GM23338 (cell line): Measurements from ENCODE around the gene GRAMD1B. TPM values are rescaled to one million over a fixed set of nuclear protein-coding genes. Genes with fewer than 3 reads are reported as not detected.

Experiments
- ATAC-seq: fragments of 200-7000 bp; cut with Tn5 transposase; 3 replicates; pipeline ENCODE4 v1.9.1; 2020
- DNase-seq: peaks from one replicate; pipeline ENCODE4 v3.0.0-alpha.2; 2015; ENCODE audit warnings: low spot score
- H2AFZ ChIP-seq: fragments of 200-600 bp; sonication (generic); 2 replicates; pipeline ENCODE4 v1.8.0; 2016; ENCODE audit warnings: antibody characterized with exemption, mild to moderate bottlenecking, moderate library complexity
- H3F3A ChIP-seq: fragments of 200-600 bp; sonication (generic); replicated peaks from 2 replicates; pipeline ENCODE4 v1.8.0; 2017; ENCODE audit warnings: antibody characterized with exemption, mixed run types, low read depth
- H3K27ac ChIP-seq: fragments of 200-600 bp; sonication (generic); 2 replicates; pipeline ENCODE4 v1.6.1; 2016; ENCODE audit warnings: low read depth
- H3K27me3 ChIP-seq: fragments of 200-600 bp; sonication (generic); 2 replicates; pipeline ENCODE4 v1.8.0; 2016; ENCODE audit warnings: mild to moderate bottlenecking, mixed run types, moderate library complexity; ENCODE audit not compliant: insufficient read depth
- H3K36me3 ChIP-seq: fragments of 200-600 bp; sonication (generic); 2 replicates; pipeline ENCODE4 v1.8.0; 2016; ENCODE audit warnings: mild to moderate bottlenecking; ENCODE audit not compliant: insufficient read depth
- H3K4me1 ChIP-seq: fragments of 200-600 bp; sonication (generic); 2 replicates; pipeline ENCODE4 v1.8.0; 2016; ENCODE audit warnings: mild to moderate bottlenecking, moderate library complexity; ENCODE audit not compliant: insufficient read depth
- H3K4me2 ChIP-seq: fragments of 200-600 bp; sonication (generic); 2 replicates; pipeline ENCODE4 v1.7.1; 2017; ENCODE audit warnings: mixed run types
- H3K4me3 ChIP-seq: fragments of 200-600 bp; sonication (generic); 2 replicates; pipeline ENCODE4 v1.6.1; 2016; ENCODE audit warnings: mixed run types
- H3K79me2 ChIP-seq: fragments of 200-600 bp; sonication (generic); replicated peaks from 2 replicates; pipeline ENCODE4 v1.8.0; 2017; ENCODE audit warnings: mild to moderate bottlenecking; ENCODE audit not compliant: insufficient read depth
- H3K9me2 ChIP-seq: fragments of 200-600 bp; sonication (generic); 2 replicates; pipeline ENCODE4 v1.8.0; 2017; ENCODE audit not compliant: insufficient read depth
- H4K20me1 ChIP-seq: fragments of 200-600 bp; sonication (generic); replicated peaks from 2 replicates; pipeline ENCODE4 v1.8.0; 2017; ENCODE audit warnings: mild to moderate bottlenecking; ENCODE audit not compliant: insufficient read depth
- H3K27ac Mint-ChIP-seq: 2 replicates; pipeline ENCODE4 v1.8.0; 2020; ENCODE audit warnings: inconsistent platforms, mild to moderate bottlenecking, moderate library complexity, mixed read lengths
- H3K27me3 Mint-ChIP-seq: 3 replicates; pipeline ENCODE4 v1.8.0; 2022; ENCODE audit warnings: low read depth, mild to moderate bottlenecking, moderate library complexity, mixed read lengths, inconsistent platforms; ENCODE audit not compliant: insufficient read depth, poor library complexity
- H3K36me3 Mint-ChIP-seq: 3 replicates; pipeline ENCODE4 v1.8.0; 2021; ENCODE audit warnings: low read depth, mild to moderate bottlenecking, inconsistent platforms, moderate library complexity, mixed read lengths
- H3K4me1 Mint-ChIP-seq: 3 replicates; pipeline ENCODE4 v1.8.0; 2020; ENCODE audit warnings: mild to moderate bottlenecking, inconsistent platforms, mixed read lengths
- H3K4me3 Mint-ChIP-seq: 3 replicates; pipeline ENCODE4 v1.8.0; 2021; ENCODE audit warnings: moderate library complexity, mild to moderate bottlenecking, inconsistent platforms, mixed read lengths
- H3K9me3 Mint-ChIP-seq: 3 replicates; pipeline ENCODE4 v1.8.0; 2020; ENCODE audit warnings: moderate library complexity, mild to moderate bottlenecking, inconsistent platforms, mixed read lengths
- CREB1 ChIP-seq: fragments of 250-450 bp; sonication (Bioruptor Pico); IDR thresholded peaks from 2 replicates; pipeline ENCODE4 v1.5.0; 2020; ENCODE audit warnings: low read depth, mild to moderate bottlenecking, moderate library complexity
- EZH2 ChIP-seq: fragments of 200-600 bp; sonication (generic); IDR thresholded peaks from one replicate; pipeline ENCODE4 v1.8.0; 2017; ENCODE audit warnings: antibody characterized with exemption, mild to moderate bottlenecking, low read depth; ENCODE audit not compliant: unreplicated experiment
- JUNB ChIP-seq: IDR thresholded peaks from one replicate; pipeline ENCODE4 v1.6.1; 2016; ENCODE audit warnings: antibody characterized with exemption; ENCODE audit not compliant: unreplicated experiment
- NANOG ChIP-seq: IDR thresholded peaks from 2 replicates; pipeline ENCODE4 v1.6.1; 2016; ENCODE audit warnings: antibody characterized with exemption, borderline replicate concordance
- STAT1 ChIP-seq: IDR thresholded peaks from one replicate; pipeline ENCODE4 v1.6.1; 2016; ENCODE audit warnings: antibody characterized with exemption; ENCODE audit not compliant: unreplicated experiment
- ZNF114 ChIP-seq: fragments of 250-450 bp; sonication (Bioruptor Pico); IDR thresholded peaks from 2 replicates; pipeline ENCODE4 v1.5.0; 2020; ENCODE audit warnings: mild to moderate bottlenecking, moderate library complexity
- ZNF331 ChIP-seq: fragments of 250-450 bp; sonication (Bioruptor Pico); IDR thresholded peaks from 2 replicates; pipeline ENCODE4 v1.5.0; 2020; ENCODE audit warnings: low read depth, mild to moderate bottlenecking, moderate library complexity
- polyA plus RNA-seq: library from polyadenylated mRNA; unstranded; fragments of >200 nt; fragmentation: Nextera tagmentation; extraction: Ambion mirVana; gene quantifications from 2 replicates; pipeline ENCODE4 v1.2.1, GENCODE V29; 2016
- total RNA-seq: library from RNA; depleted of rRNA; stranded (reverse); fragments of >200 nt; shearing (Covaris generic); gene quantifications from 2 replicates; pipeline ENCODE4 v1.2.3, GENCODE V29; 2014
- TF ChIP-seq, protein P1 (sequence below): fragments of 250-450 bp; sonication (Bioruptor Pico); IDR thresholded peaks from 2 replicates; pipeline ENCODE4 v1.5.0; 2020; ENCODE audit warnings: mild to moderate bottlenecking, moderate library complexity
- TF ChIP-seq, protein P2 (sequence below), 2 experiments: fragments of 200-600 bp in 1 of 2; sonication (generic) in 1 of 2; conservative IDR thresholded peaks; 2 replicates each; pipeline versions ENCODE4 v1.5.1 to v1.6.1; 2016 to 2017; ENCODE audit warnings: antibody characterized with exemption in 2 of 2, low read depth in 2 of 2, mild to moderate bottlenecking in 2 of 2, moderate library complexity in 1 of 2
- TF ChIP-seq, protein P3 (sequence below): IDR thresholded peaks from one replicate; pipeline ENCODE4 v1.6.1; 2018; ENCODE audit warnings: antibody characterized with exemption; ENCODE audit not compliant: unreplicated experiment

GRAMD1B gene
- total and polyA plus RNA-seq, 2 experiments from 2014 or later: 3.7 to 24.3 TPM

DNA sequence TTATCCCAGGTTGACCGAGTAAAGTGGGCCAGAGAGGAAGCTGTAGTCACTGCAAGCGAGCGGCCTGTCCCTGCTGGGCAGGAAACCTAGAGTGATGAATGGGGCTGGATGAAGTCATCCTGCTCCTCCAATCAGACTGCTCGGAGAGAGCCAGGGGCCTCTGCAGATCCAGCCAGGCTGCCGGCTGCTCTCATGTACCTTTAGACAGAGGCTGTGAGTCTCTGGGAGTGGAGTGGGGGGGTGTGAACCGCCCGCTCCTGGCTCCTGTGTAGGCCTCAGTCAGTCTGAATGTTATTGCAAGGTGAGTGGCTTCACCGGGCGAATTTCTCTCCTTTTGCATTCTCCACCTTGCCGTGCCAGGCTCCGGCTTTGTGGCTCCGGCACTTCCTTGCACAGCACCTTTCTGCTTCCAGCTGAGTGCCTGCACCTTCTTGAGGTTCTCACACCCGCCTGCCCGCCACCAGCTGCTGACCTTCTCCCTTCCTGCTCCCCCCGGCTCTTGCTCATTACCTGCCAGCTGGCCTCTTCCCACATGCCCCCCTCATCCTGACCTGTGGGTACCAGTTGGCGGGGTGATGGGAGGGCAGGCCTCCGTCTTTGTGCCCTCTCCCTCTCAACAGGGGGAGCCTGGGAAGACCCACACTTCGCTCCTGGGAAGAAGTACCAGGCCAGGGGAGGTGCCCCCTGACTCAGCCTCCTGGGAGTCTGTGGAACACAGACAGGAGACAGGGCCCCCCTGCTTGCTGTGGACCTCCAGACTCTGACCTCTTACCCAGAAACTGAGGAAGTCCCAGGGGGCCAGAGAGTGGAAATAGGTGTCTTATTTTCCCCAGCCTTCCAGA is 79.9 kb downstream of the GRAMD1B start (continued):
- TF ChIP-seq, protein P1, sequence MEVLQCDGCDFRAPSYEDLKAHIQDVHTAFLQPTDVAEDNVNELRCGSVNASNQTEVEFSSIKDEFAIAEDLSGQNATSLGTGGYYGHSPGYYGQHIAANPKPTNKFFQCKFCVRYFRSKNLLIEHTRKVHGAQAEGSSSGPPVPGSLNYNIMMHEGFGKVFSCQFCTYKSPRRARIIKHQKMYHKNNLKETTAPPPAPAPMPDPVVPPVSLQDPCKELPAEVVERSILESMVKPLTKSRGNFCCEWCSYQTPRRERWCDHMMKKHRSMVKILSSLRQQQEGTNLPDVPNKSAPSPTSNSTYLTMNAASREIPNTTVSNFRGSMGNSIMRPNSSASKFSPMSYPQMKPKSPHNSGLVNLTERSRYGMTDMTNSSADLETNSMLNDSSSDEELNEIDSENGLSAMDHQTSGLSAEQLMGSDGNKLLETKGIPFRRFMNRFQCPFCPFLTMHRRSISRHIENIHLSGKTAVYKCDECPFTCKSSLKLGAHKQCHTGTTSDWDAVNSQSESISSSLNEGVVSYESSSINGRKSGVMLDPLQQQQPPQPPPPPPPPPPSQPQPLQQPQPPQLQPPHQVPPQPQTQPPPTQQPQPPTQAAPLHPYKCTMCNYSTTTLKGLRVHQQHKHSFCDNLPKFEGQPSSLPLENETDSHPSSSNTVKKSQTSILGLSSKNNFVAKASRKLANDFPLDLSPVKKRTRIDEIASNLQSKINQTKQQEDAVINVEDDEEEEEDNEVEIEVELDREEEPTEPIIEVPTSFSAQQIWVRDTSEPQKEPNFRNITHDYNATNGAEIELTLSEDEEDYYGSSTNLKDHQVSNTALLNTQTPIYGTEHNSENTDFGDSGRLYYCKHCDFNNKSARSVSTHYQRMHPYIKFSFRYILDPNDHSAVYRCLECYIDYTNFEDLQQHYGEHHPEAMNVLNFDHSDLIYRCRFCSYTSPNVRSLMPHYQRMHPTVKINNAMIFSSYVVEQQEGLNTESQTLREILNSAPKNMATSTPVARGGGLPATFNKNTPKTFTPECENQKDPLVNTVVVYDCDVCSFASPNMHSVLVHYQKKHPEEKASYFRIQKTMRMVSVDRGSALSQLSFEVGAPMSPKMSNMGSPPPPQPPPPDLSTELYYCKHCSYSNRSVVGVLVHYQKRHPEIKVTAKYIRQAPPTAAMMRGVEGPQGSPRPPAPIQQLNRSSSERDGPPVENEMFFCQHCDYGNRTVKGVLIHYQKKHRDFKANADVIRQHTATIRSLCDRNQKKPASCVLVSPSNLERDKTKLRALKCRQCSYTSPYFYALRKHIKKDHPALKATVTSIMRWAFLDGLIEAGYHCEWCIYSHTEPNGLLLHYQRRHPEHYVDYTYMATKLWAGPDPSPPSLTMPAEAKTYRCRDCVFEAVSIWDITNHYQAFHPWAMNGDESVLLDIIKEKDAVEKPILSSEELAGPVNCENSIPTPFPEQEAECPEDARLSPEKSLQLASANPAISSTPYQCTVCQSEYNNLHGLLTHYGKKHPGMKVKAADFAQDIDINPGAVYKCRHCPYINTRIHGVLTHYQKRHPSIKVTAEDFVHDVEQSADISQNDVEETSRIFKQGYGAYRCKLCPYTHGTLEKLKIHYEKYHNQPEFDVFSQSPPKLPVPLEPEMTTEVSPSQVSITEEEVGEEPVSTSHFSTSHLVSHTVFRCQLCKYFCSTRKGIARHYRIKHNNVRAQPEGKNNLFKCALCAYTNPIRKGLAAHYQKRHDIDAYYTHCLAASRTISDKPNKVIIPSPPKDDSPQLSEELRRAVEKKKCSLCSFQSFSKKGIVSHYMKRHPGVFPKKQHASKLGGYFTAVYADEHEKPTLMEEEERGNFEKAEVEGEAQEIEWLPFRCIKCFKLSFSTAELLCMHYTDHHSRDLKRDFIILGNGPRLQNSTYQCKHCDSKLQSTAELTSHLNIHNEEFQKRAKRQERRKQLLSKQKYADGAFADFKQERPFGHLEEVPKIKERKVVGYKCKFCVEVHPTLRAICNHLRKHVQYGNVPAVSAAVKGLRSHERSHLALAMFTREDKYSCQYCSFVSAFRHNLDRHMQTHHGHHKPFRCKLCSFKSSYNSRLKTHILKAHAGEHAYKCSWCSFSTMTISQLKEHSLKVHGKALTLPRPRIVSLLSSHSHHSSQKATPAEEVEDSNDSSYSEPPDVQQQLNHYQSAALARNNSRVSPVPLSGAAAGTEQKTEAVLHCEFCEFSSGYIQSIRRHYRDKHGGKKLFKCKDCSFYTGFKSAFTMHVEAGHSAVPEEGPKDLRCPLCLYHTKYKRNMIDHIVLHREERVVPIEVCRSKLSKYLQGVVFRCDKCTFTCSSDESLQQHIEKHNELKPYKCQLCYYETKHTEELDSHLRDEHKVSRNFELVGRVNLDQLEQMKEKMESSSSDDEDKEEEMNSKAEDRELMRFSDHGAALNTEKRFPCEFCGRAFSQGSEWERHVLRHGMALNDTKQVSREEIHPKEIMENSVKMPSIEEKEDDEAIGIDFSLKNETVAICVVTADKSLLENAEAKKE: no peak
- no peak for TF ChIP-seq NANOG

DNA sequence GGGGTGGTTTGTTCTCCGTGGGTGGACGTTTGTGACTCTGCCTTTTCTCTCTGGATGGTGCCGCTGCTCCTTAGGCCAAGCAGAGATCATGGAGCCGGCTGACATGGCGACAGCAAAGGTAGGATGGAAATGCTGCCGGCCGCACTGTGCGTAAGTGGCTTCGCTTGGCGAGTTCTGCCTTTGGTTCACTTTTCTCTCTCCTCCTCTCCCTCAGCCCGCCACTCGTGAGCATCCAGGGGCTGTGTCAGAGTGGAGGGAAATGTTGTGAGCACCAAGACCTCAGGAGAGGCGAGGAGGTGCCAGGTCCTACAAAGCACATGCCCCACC is 80.5 kb downstream of the GRAMD1B start:
- peaks cover 13% of the 10 kb centered on the region for H3K4me1 ChIP-seq
- Mint-ChIP-seq H3K9me3 (no peaks in the 10 kb centered on the region), H3K27ac (no peak overlapping the region), H3K36me3 (no peaks in the 10 kb centered on the region), H3K4me3 (no peak overlapping the region), H3K4me1 (peaks cover 40% of the 10 kb centered on the region), H3K27me3 (peaks cover 12% of the 10 kb centered on the region)
- 0 out of 2 replicates have a peak, but pooled peaks cover 5% of the 10 kb centered on the region for H3F3A ChIP-seq
- H3K27me3 ChIP-seq: no peaks in the 10 kb centered on the region
- ATAC-seq (no peak), DNase-seq (no peak)
- no peaks in the 10 kb centered on the region for H3K79me2 ChIP-seq
- 0 out of 2 replicates have a peak overlapping the region, but pooled peaks have one; percentile 62 for H3K4me2 ChIP-seq
- no peak overlapping the region for H2AFZ ChIP-seq
- H3K4me3 ChIP-seq: no peak overlapping the region
- H4K20me1 ChIP-seq: no peaks in the 10 kb centered on the region
- H3K9me2 ChIP-seq: no peaks in the 10 kb centered on the region
- no peaks in the 10 kb centered on the region for H3K36me3 ChIP-seq
- H3K27ac ChIP-seq: no peak overlapping the region
- TF ChIP-seq NANOG (no peak), CREB1 (CRISPR knock-in tag) (no peak), ZNF114 (CRISPR knock-in tag) (no peak), ZNF331 (no peak), EZH2 (no peak), STAT1 (no peak), JUNB (no peak)
- TF ChIP-seq, protein P2, sequence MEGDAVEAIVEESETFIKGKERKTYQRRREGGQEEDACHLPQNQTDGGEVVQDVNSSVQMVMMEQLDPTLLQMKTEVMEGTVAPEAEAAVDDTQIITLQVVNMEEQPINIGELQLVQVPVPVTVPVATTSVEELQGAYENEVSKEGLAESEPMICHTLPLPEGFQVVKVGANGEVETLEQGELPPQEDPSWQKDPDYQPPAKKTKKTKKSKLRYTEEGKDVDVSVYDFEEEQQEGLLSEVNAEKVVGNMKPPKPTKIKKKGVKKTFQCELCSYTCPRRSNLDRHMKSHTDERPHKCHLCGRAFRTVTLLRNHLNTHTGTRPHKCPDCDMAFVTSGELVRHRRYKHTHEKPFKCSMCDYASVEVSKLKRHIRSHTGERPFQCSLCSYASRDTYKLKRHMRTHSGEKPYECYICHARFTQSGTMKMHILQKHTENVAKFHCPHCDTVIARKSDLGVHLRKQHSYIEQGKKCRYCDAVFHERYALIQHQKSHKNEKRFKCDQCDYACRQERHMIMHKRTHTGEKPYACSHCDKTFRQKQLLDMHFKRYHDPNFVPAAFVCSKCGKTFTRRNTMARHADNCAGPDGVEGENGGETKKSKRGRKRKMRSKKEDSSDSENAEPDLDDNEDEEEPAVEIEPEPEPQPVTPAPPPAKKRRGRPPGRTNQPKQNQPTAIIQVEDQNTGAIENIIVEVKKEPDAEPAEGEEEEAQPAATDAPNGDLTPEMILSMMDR (conservative IDR thresholded peaks at IDR 0.05; ENCODE audit: low read depth in 2 of 2): no peak
- TF ChIP-seq, protein P3, sequence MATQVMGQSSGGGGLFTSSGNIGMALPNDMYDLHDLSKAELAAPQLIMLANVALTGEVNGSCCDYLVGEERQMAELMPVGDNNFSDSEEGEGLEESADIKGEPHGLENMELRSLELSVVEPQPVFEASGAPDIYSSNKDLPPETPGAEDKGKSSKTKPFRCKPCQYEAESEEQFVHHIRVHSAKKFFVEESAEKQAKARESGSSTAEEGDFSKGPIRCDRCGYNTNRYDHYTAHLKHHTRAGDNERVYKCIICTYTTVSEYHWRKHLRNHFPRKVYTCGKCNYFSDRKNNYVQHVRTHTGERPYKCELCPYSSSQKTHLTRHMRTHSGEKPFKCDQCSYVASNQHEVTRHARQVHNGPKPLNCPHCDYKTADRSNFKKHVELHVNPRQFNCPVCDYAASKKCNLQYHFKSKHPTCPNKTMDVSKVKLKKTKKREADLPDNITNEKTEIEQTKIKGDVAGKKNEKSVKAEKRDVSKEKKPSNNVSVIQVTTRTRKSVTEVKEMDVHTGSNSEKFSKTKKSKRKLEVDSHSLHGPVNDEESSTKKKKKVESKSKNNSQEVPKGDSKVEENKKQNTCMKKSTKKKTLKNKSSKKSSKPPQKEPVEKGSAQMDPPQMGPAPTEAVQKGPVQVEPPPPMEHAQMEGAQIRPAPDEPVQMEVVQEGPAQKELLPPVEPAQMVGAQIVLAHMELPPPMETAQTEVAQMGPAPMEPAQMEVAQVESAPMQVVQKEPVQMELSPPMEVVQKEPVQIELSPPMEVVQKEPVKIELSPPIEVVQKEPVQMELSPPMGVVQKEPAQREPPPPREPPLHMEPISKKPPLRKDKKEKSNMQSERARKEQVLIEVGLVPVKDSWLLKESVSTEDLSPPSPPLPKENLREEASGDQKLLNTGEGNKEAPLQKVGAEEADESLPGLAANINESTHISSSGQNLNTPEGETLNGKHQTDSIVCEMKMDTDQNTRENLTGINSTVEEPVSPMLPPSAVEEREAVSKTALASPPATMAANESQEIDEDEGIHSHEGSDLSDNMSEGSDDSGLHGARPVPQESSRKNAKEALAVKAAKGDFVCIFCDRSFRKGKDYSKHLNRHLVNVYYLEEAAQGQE: no peak
